ENCODE measurements around the gene RNASE11.

RNASE11 gene

DNA sequence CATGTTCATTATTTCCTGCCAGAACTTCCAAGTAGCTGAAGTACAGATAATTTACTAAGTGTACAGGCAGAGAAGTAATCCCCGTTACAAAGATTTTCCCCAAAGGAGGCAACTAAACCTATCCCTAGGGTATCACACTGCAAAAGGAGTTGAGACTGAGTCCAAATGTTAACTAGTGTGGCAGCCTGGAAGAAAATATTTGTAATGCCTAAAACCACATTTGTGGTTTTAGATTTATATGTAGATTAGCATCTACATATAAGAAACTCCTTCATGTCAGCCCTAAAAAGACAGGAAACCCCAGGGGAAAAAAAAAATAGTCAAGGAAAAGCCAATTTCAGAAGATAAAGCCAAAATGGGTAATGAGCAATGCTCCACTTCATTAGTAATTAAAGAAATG is 4.8 kb upstream of the RNASE11 start:
- TF ChIP-seq REST (IDR thresholded peaks at IDR 0.05; ENCODE audit: insufficient read depth in 1 of 2, low read depth in 2 of 2, low read length in 2 of 2) (no peak), POLR2AphosphoS5 (IDR thresholded peaks at IDR 0.05; ENCODE audit: low read depth, low read length) (no peak), TAF1 (IDR thresholded peaks at IDR 0.05; ENCODE audit: borderline replicate concordance, insufficient read depth, low read length) (no peak), SIN3A (IDR thresholded peaks at IDR 0.05; ENCODE audit: borderline replicate concordance, insufficient read depth, low read length) (no peak)

DNA sequence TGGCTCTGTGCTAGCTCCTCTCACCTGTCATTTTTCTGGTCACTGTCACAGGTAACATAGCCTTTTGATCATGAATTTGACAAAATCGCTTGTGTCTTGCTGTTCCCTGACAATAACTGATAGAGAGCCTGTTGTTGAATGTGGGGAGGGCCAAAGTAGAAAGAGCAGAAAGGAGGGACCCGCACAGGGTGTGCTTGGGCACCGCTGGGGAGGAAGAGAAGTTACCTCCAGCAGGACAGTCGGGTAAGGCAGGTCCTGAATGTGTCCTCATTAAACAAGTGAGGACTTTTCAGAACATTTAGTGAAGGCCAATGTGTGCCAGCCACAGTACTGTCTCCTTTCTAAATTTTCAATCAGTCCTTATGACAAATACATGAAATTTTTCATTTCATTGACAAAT is 3.4 kb upstream of the RNASE11 start, which contains the start of gene RNASE12:
TSS of gene RNASE12 (minus strand) at position 142 of the 400 bp plus-strand sequence. CDS start 653 bp downstream, outside the sequence.
- no peak for TF ChIP-seq TAF1 (IDR thresholded peaks at IDR 0.05; ENCODE audit: borderline replicate concordance, insufficient read depth, low read length)

GRCh38 chr14:20583908-20584307 is 3.9 kb downstream of the RNASE11 start:
- TF ChIP-seq SIN3A (IDR thresholded peaks at IDR 0.05; ENCODE audit: borderline replicate concordance, insufficient read depth, low read length) (no peak), REST (IDR thresholded peaks at IDR 0.05; ENCODE audit: insufficient read depth in 1 of 2, low read depth in 2 of 2, low read length in 2 of 2) (no peak), FOXP2 (optimal IDR thresholded peaks at IDR 0.05; ENCODE audit: borderline replicate concordance, extremely low read depth, extremely low read length, insufficient read depth) (no peak), POLR2AphosphoS5 (IDR thresholded peaks at IDR 0.05; ENCODE audit: low read depth, low read length) (no peak), TAF1 (IDR thresholded peaks at IDR 0.05; ENCODE audit: borderline replicate concordance, insufficient read depth, low read length) (no peak)

- TF ChIP-seq REST (IDR thresholded peaks at IDR 0.05; ENCODE audit: insufficient read depth in 1 of 2, low read depth in 2 of 2, low read length in 2 of 2) (no peak), POLR2AphosphoS5 (IDR thresholded peaks at IDR 0.05; ENCODE audit: low read depth, low read length) (no peak), FOXP2 (optimal IDR thresholded peaks at IDR 0.05; ENCODE audit: borderline replicate concordance, extremely low read depth, extremely low read length, insufficient read depth) (no peak)
Measured at GRCh38 chr14:20583142-20583541, 4.7 kb downstream of the RNASE11 start.

- TF ChIP-seq SIN3A (IDR thresholded peaks at IDR 0.05; ENCODE audit: borderline replicate concordance, insufficient read depth, low read length): no peak
- TF ChIP-seq POLR2AphosphoS5 (IDR thresholded peaks at IDR 0.05; ENCODE audit: low read depth, low read length): no peak
- TF ChIP-seq TAF1 (IDR thresholded peaks at IDR 0.05; ENCODE audit: borderline replicate concordance, insufficient read depth, low read length): no peak
- TF ChIP-seq FOXP2 (optimal IDR thresholded peaks at IDR 0.05; ENCODE audit: borderline replicate concordance, extremely low read depth, extremely low read length, insufficient read depth): no peak
- no peak for TF ChIP-seq REST (IDR thresholded peaks at IDR 0.05; ENCODE audit: insufficient read depth in 1 of 2, low read depth in 2 of 2, low read length in 2 of 2)
Measured at GRCh38 chr14:20580242-20580641, 7.6 kb downstream of the RNASE11 start.

Data from PFSK-1 (cell line).